Urothelium cell line (cell line): ENCODE results near the gene PM20D1.
"Not testable (repeated sequence)": the region's sequence is repeated elsewhere in the genome, so short reads cannot be mapped to it uniquely, and the experiment has no call there.

Experiments used
- DNase-seq: peaks from one replicate; pipeline ENCODE4 v3.0.0; 2011; ENCODE audit warnings: low spot score, mixed read lengths
- FAIRE-seq: peaks from 2 replicates; lab custom pipeline; 2011; peaks lifted over from hg19 to GRCh38; lab: Jason Lieb, UNC

The PM20D1 gene, protein sequence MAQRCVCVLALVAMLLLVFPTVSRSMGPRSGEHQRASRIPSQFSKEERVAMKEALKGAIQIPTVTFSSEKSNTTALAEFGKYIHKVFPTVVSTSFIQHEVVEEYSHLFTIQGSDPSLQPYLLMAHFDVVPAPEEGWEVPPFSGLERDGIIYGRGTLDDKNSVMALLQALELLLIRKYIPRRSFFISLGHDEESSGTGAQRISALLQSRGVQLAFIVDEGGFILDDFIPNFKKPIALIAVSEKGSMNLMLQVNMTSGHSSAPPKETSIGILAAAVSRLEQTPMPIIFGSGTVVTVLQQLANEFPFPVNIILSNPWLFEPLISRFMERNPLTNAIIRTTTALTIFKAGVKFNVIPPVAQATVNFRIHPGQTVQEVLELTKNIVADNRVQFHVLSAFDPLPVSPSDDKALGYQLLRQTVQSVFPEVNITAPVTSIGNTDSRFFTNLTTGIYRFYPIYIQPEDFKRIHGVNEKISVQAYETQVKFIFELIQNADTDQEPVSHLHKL

GRCh38 chr1:205849619-205850355, at the start of gene PM20D1:
PM20D1 (minus strand) TSS chr1:205850132; CDS start chr1:205850072, 60 bp downstream.
- no peak for DNase-seq
- no peak for FAIRE-seq

DNA sequence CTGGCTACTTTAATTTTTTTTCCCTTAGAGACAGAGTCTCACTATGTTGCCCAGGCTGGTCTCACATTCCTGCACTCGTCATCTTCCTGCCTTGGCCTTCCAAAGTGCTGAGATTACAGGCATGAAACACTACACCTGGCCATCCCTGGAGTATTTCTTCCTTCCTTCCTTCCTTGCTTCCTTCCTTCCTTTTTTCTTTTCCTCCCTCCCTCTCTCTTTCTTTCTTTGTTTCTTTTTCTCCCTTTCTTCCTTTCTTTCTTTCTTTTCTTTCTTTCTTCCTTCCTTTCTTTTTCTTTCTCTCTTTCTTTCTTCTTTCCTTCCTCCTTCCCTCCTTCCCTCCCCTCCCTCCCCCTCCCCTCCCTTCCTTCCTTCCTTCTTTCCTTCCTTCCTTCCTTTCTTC, 46.4 kb upstream of the PM20D1 start:
- FAIRE-seq (no peak), DNase-seq (no peak)

- FAIRE-seq, DNase-seq: not testable (repeated sequence)
Observed at GRCh38 chr1:205894119-205894518, 44.2 kb upstream of the PM20D1 start.

GRCh38 chr1:205892175-205892574, 42.2 kb upstream of the PM20D1 start:
- FAIRE-seq, DNase-seq: not testable (repeated sequence)

DNA sequence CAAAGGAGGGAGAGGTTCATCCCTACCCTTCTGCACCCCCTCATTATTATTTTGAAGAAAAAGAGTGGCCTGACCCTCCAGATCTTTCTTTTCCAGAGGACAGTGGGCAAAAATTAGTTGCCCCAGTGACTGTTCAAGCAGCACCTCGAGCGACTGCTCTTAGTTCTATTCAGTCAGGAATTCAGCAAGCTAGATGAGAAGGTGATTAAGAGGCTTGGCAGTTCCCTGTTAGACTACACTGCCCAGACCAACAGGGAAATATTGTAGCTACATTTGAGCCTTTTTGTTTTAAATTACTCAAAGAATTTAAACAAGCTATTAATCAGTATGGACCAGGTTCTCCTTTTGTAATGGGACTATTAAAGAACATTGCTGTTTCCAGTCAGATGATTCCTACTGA, 41.5 kb upstream of the PM20D1 start:
- DNase-seq, FAIRE-seq: not testable (repeated sequence)

DNA sequence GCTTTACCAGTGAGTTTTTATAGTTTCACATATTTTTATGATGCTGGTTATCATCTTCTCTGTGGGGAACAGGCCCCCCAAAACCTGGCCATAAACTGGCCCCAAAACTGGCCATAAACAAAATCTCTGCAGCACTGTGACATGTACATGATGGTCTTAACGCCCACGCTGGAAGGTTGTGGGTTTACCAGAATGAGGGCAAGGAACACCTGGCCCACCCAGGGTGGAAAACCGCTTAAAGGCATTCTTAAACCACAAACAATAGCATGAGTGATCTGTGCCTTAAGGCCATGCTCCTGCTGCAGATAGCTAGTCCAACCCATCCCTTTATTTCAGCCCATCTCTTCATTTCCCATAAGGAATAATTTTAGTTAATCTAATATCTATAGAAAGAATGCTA, 40.7 kb upstream of the PM20D1 start:
- not testable (repeated sequence) for DNase-seq, FAIRE-seq

DNA sequence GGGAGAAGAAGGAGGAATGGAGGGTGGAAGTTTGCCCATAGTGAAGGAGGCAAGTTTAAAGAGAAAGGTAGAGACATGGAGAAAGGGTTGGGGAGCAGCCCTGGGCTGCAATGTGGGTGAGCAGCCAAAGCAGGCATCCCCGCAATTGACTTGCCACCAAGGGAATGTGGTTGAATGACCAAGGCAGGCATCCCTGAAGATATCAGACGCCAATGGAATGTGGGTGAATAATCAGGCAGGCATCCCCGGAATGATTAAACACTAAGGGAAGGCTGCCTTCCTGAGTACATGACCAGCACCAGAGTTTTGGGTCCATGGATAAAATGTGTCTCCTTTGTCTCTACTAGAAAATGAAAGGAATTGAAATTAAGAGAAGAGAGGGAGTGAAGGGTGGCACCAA, 39.8 kb upstream of the PM20D1 start:
- peak; percentile 62 for DNase-seq
- FAIRE-seq, result not testable (repeated sequence)

DNA sequence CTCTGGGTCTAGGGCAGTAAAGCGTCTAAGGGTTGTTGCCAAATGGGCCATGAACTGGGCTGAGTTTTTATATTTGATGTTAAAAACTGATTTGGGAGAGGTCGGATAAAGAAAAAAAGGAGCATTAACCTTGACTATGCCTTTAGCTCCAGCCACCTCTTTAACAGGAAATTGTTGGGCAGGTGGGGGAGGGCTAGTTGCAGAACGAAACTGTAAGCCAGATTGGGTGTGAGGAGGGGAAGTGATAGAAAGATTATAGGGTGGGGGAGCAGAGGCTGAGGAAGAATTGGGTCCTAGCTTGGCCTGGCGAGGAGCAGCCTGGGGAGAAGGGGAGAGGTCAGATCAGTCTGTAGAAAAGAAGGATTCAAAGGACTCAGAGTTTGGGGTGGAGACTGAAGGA, 39.1 kb upstream of the PM20D1 start:
- not testable (repeated sequence) for FAIRE-seq, DNase-seq

- no peak for DNase-seq
- no peak for FAIRE-seq
Observed at GRCh38 chr1:205883792-205884191, 33.9 kb upstream of the PM20D1 start.

DNA sequence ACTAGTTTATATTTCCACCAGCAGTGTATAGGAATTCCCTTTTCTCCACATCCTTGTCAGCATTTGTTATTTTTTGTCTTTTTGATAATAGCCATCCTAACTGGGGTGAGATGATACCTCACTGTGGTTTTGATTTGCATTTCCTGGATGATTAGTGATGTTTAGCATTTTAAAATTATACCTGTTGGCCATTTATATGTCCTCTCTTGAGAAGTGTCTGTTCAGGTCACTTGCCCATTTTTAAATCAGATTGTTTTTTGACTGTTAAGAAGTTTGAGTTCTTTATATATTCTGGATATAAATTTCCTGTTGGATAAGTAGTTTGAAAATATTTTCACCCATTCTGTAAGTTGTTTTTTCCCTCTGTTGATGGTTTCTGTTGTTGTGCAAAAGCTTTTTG, 31.0 kb upstream of the PM20D1 start:
- no peak for DNase-seq
- FAIRE-seq, result no peak

DNA sequence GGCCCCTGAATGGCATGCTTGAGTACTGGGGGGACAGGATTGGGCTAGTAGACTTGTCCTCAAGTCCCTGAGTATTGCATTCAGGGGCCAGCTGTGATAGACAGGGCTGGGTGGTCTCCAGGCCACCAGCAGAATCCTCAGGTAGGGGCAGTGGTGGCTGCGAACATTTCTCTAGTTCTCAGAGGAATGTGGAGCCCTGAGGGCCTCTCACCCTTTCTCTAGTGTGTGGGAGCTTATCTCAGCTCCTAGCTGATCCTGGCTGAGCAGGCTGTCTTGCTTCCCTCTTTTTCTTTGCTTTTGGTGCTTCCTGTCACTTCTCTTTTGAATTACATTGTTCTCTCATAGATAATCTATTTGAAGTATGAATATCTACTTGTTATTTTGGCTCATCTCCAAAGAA, 30.0 kb upstream of the PM20D1 start:
- FAIRE-seq (no peak), DNase-seq (no peak)

- FAIRE-seq, result no peak
- no peak for DNase-seq
Observed at GRCh38 chr1:205878026-205878425, 28.1 kb upstream of the PM20D1 start.

- DNase-seq, FAIRE-seq: not testable (repeated sequence)
Observed at GRCh38 chr1:205873148-205873547, 23.2 kb upstream of the PM20D1 start.

GRCh38 chr1:205870236-205870635, 20.3 kb upstream of the PM20D1 start:
- DNase-seq (no peak), FAIRE-seq (no peak)

- DNase-seq, result no peak
- no peak for FAIRE-seq
Observed at GRCh38 chr1:205861540-205861939, 11.6 kb upstream of the PM20D1 start.

GRCh38 chr1:205858141-205858961, 8.4 kb upstream of the PM20D1 start:
- no peak for FAIRE-seq
- DNase-seq, result no peak

DNA sequence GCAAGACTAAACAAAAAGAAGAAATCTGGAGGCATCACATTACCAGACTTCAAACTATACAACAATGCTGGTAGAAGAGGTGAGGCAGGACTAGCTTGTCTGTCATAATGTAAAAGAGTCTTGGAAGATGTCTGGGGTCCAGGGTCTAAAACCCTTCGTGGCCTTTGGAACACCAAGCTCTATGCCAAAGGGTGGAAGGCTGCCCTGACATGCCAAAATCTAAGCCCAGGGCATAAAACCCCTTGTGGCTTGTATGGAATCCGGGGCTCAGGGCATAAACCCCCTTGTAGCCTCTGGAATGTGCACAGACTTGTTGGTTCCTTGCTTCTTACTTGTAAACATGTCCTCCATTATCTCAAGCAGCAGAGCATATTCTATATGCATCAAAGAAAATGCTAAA, 7.6 kb upstream of the PM20D1 start:
- not testable (repeated sequence) for FAIRE-seq, DNase-seq

GRCh38 chr1:205856433-205856832, 6.5 kb upstream of the PM20D1 start:
- FAIRE-seq (no peak), DNase-seq (no peak)

GRCh38 chr1:205852969-205853368, 3.0 kb upstream of the PM20D1 start:
- DNase-seq, result no peak
- FAIRE-seq, result no peak

GRCh38 chr1:205851993-205852392, 2.1 kb upstream of the PM20D1 start:
- FAIRE-seq, result no peak

More at GRCh38 chr1:205851993-205852392, 2.1 kb upstream of the PM20D1 start:
- no peak for DNase-seq
